ENCODE data around the gene SV2A. TPM values are rescaled to one million over a fixed set of nuclear protein-coding genes. Genes with fewer than 3 reads are reported as not detected.

SV2A gene
- total and polyA plus RNA-seq, 4 donors: 0.13 to 0.51 (median 0.24) TPM

DNA sequence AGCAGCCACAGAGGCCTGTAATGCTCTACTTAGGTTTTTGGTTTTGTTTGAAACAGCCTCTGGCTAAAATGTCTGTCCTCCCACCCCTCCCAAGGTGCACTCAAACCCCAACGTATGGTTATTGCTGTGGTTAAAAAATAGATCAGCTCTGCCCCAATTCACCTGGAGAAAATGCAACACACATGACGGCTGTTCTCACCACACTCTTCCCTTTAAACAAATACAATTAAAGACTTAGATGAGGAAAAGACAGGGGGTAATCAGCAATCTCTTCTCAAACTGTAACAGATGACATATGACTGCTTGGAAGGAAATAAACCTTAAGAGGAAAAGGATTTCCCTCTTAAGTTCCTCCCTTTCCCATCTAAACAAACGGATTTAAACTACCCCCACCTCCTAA lies 25.2 kb upstream of the SV2A start:
- TF ChIP-seq HNF4A (conservative IDR thresholded peaks at IDR 0.05): no peak
- TF ChIP-seq NR2F2 (IDR thresholded peaks at IDR 0.05): no peak
- no peak for TF ChIP-seq JUND (IDR thresholded peaks at IDR 0.05)
- no peak for TF ChIP-seq YY1 (IDR thresholded peaks at IDR 0.05)
- TF ChIP-seq FOXA1 (IDR thresholded peaks at IDR 0.05): no peak
- TF ChIP-seq, protein P1, sequence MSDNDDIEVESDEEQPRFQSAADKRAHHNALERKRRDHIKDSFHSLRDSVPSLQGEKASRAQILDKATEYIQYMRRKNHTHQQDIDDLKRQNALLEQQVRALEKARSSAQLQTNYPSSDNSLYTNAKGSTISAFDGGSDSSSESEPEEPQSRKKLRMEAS (IDR thresholded peaks at IDR 0.05): no peak
- TF ChIP-seq, protein P2, sequence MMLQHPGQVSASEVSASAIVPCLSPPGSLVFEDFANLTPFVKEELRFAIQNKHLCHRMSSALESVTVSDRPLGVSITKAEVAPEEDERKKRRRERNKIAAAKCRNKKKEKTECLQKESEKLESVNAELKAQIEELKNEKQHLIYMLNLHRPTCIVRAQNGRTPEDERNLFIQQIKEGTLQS (IDR thresholded peaks at IDR 0.05): no peak
- no peak for TF ChIP-seq HNF4G (IDR thresholded peaks at IDR 0.05)
- TF ChIP-seq, protein P3, sequence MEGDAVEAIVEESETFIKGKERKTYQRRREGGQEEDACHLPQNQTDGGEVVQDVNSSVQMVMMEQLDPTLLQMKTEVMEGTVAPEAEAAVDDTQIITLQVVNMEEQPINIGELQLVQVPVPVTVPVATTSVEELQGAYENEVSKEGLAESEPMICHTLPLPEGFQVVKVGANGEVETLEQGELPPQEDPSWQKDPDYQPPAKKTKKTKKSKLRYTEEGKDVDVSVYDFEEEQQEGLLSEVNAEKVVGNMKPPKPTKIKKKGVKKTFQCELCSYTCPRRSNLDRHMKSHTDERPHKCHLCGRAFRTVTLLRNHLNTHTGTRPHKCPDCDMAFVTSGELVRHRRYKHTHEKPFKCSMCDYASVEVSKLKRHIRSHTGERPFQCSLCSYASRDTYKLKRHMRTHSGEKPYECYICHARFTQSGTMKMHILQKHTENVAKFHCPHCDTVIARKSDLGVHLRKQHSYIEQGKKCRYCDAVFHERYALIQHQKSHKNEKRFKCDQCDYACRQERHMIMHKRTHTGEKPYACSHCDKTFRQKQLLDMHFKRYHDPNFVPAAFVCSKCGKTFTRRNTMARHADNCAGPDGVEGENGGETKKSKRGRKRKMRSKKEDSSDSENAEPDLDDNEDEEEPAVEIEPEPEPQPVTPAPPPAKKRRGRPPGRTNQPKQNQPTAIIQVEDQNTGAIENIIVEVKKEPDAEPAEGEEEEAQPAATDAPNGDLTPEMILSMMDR (IDR thresholded peaks at IDR 0.05; ENCODE audit: low read depth, low read length, missing input control): no peak
- TF ChIP-seq, protein P4, sequence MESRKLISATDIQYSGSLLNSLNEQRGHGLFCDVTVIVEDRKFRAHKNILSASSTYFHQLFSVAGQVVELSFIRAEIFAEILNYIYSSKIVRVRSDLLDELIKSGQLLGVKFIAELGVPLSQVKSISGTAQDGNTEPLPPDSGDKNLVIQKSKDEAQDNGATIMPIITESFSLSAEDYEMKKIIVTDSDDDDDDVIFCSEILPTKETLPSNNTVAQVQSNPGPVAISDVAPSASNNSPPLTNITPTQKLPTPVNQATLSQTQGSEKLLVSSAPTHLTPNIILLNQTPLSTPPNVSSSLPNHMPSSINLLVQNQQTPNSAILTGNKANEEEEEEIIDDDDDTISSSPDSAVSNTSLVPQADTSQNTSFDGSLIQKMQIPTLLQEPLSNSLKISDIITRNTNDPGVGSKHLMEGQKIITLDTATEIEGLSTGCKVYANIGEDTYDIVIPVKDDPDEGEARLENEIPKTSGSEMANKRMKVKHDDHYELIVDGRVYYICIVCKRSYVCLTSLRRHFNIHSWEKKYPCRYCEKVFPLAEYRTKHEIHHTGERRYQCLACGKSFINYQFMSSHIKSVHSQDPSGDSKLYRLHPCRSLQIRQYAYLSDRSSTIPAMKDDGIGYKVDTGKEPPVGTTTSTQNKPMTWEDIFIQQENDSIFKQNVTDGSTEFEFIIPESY (IDR thresholded peaks at IDR 0.05): no peak
- no peak for TF ChIP-seq TAF1 (conservative IDR thresholded peaks at IDR 0.05)
- TF ChIP-seq EGR1 (IDR thresholded peaks at IDR 0.05; ENCODE audit: low read depth in 2 of 2): no peak
- no peak for TF ChIP-seq RAD21 (IDR thresholded peaks at IDR 0.05)
- TF ChIP-seq FOXA2 (IDR thresholded peaks at IDR 0.05): no peak
- no peak for TF ChIP-seq SP1 (IDR thresholded peaks at IDR 0.05)
- no peak for TF ChIP-seq GABPA (IDR thresholded peaks at IDR 0.05 in 1 of 2, conservative IDR thresholded peaks at IDR 0.05 in 1 of 2)
- no peak for TF ChIP-seq RXRA (IDR thresholded peaks at IDR 0.05)
- TF ChIP-seq, protein P5, sequence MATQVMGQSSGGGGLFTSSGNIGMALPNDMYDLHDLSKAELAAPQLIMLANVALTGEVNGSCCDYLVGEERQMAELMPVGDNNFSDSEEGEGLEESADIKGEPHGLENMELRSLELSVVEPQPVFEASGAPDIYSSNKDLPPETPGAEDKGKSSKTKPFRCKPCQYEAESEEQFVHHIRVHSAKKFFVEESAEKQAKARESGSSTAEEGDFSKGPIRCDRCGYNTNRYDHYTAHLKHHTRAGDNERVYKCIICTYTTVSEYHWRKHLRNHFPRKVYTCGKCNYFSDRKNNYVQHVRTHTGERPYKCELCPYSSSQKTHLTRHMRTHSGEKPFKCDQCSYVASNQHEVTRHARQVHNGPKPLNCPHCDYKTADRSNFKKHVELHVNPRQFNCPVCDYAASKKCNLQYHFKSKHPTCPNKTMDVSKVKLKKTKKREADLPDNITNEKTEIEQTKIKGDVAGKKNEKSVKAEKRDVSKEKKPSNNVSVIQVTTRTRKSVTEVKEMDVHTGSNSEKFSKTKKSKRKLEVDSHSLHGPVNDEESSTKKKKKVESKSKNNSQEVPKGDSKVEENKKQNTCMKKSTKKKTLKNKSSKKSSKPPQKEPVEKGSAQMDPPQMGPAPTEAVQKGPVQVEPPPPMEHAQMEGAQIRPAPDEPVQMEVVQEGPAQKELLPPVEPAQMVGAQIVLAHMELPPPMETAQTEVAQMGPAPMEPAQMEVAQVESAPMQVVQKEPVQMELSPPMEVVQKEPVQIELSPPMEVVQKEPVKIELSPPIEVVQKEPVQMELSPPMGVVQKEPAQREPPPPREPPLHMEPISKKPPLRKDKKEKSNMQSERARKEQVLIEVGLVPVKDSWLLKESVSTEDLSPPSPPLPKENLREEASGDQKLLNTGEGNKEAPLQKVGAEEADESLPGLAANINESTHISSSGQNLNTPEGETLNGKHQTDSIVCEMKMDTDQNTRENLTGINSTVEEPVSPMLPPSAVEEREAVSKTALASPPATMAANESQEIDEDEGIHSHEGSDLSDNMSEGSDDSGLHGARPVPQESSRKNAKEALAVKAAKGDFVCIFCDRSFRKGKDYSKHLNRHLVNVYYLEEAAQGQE (IDR thresholded peaks at IDR 0.05): no peak
- Histone ChIP-seq H3K36me3 (ENCODE audit: control insufficient read depth in 4 of 4, insufficient read depth in 3 of 4, low read depth in 1 of 4, low read length in 3 of 4) (peaks cover 8 to 31% (median 16%) of the 10 kb centered on the region in 4 donors), H3K4me3 (ENCODE audit: low read depth in 1 of 3, low read length in 3 of 3) (no peak overlapping the region), H3K9me3 (ENCODE audit: control insufficient read depth in 4 of 4, low read length in 3 of 4) (no peaks in the 10 kb centered on the region), H3K9ac (ENCODE audit: low read depth in 1 of 2, low read length in 2 of 2) (no peak overlapping the region), H3K27ac (ENCODE audit: low read depth in 1 of 2, low read length in 2 of 2) (no peak overlapping the region), H3K27me3 (ENCODE audit: control insufficient read depth in 4 of 4, insufficient read depth in 4 of 4, low read length in 3 of 4) (no peaks in the 10 kb centered on the region), H3K4me1 (ENCODE audit: control insufficient read depth in 4 of 4, insufficient read depth in 4 of 4, low read length in 3 of 4) (peaks cover 0 to 12% (median 4%) of the 10 kb centered on the region in 4 donors)
- 60% methylated on average over 3 of the region's 3 CpGs for WGBS
- no peak for DNase-seq (ENCODE audit: low spot score)

Measured in liver (tissue), 9 donors.